Measurements from ENCODE around the gene COL4A1. TPM values are rescaled to one million over a fixed set of nuclear protein-coding genes. Genes with fewer than 3 reads are reported as not detected.
A peak's percentile ranks its signal among the peaks of the same experiment; 100 is the strongest.

COL4A1 gene
- total RNA-seq, 6 donors from 2014 or later, result 81.7 to 309 (median 167) TPM

- H3K27me3 ChIP-seq, result no peaks in the 10 kb centered on the region
- no peaks in the 10 kb centered on the region for H3K9me3 ChIP-seq
- peak overlapping the region; percentile 43 to 77 (median 63) for H3K27ac ChIP-seq
- 59 to 71% methylated on average over 7 to 10 of the region's 10 CpGs for WGBS, 2 donors
- H3K4me1 ChIP-seq, result peaks cover 10 to 27% (median 21%) of the 10 kb centered on the region in 4 donors
- ATAC-seq (ENCODE audit: low FRiP score in 2 of 2) (peak; percentile 20 to 72), DNase-seq (peak in 1 of 2 donors; percentile 39)
- H3K4me3 ChIP-seq, result no peak overlapping the region
- peaks cover 0 to 11% (median 0%) of the 10 kb centered on the region in 4 donors for H3K36me3 ChIP-seq
- no peak for TF ChIP-seq POLR2A (IDR thresholded peaks at IDR 0.05)
- peak; percentile 56 to 76 for TF ChIP-seq POLR2AphosphoS5 (IDR thresholded peaks at IDR 0.05)
- TF ChIP-seq EP300 (IDR thresholded peaks at IDR 0.05), result peak in 2 of 4 donors; percentile 18 to 35
- no peak for TF ChIP-seq CTCF (IDR thresholded peaks at IDR 0.05)
Measured at GRCh38 chr13:110250258-110250891, 56.6 kb downstream of the COL4A1 start.

GRCh38 chr13:110249326-110249725 is 57.6 kb downstream of the COL4A1 start:
- peak overlapping the region; percentile 57 to 79 (median 62) for H3K27ac ChIP-seq
- H3K4me3 ChIP-seq, result no peak overlapping the region
- peak in 1 of 2 donors; percentile 11 for DNase-seq
- no peaks in the 10 kb centered on the region for H3K27me3 ChIP-seq
- peaks cover 0 to 11% (median 0%) of the 10 kb centered on the region in 4 donors for H3K36me3 ChIP-seq
- peaks cover 10 to 33% (median 21%) of the 10 kb centered on the region in 4 donors for H3K4me1 ChIP-seq
- 81 to 84% methylated on average over 13 of the region's 13 CpGs for WGBS, 2 donors
- TF ChIP-seq POLR2AphosphoS5 (IDR thresholded peaks at IDR 0.05), result no peak
- TF ChIP-seq POLR2A (IDR thresholded peaks at IDR 0.05), result no peak
- TF ChIP-seq CTCF (IDR thresholded peaks at IDR 0.05), result no peak
- TF ChIP-seq EP300 (IDR thresholded peaks at IDR 0.05), result no peak
- no peak for ATAC-seq (ENCODE audit: low FRiP score in 2 of 2)
- no peaks in the 10 kb centered on the region for H3K9me3 ChIP-seq

GRCh38 chr13:110248449-110249143 is 58.4 kb downstream of the COL4A1 start:
- no peaks in the 10 kb centered on the region for H3K27me3 ChIP-seq
- DNase-seq (no peak), ATAC-seq (ENCODE audit: low FRiP score in 2 of 2) (no peak)
- 95 to 97% methylated on average over 27 of the region's 27 CpGs for WGBS, 2 donors
- H3K4me3 ChIP-seq, result no peak overlapping the region
- TF ChIP-seq POLR2AphosphoS5 (IDR thresholded peaks at IDR 0.05), result no peak
- no peak for TF ChIP-seq POLR2A (IDR thresholded peaks at IDR 0.05)
- H3K27ac ChIP-seq, result peak overlapping the region; percentile 57 to 79 (median 62)
- H3K9me3 ChIP-seq, result no peaks in the 10 kb centered on the region
- peaks cover 0 to 11% (median 0%) of the 10 kb centered on the region in 4 donors for H3K36me3 ChIP-seq
- H3K4me1 ChIP-seq, result peaks cover 10 to 33% (median 21%) of the 10 kb centered on the region in 4 donors

- peaks cover 10 to 33% (median 21%) of the 10 kb centered on the region in 4 donors for H3K4me1 ChIP-seq
- no peak for DNase-seq
- no peak overlapping the region for H3K4me3 ChIP-seq
- 61 to 72% methylated on average over 3 to 5 of the region's 5 CpGs for WGBS, 2 donors
- no peak for ATAC-seq (ENCODE audit: low FRiP score in 2 of 2)
- peaks cover 0 to 17% (median 0%) of the 10 kb centered on the region in 4 donors for H3K36me3 ChIP-seq
- H3K27ac ChIP-seq, result peak overlapping the region in 3 of 4 donors; percentile 1 to 60 (median 3)
- TF ChIP-seq POLR2AphosphoS5 (IDR thresholded peaks at IDR 0.05) (peak; percentile 23 to 31), CTCF (IDR thresholded peaks at IDR 0.05) (no peak), EP300 (IDR thresholded peaks at IDR 0.05) (peak in 2 of 4 donors; percentile 19), POLR2A (IDR thresholded peaks at IDR 0.05) (no peak)
- H3K27me3 ChIP-seq, result no peaks in the 10 kb centered on the region
- H3K9me3 ChIP-seq, result no peaks in the 10 kb centered on the region
Measured at GRCh38 chr13:110246530-110246929, 60.4 kb downstream of the COL4A1 start.

- peaks cover 7 to 28% (median 15%) of the 10 kb centered on the region in 4 donors for H3K4me1 ChIP-seq
Measured at GRCh38 chr13:110245416-110245899, 61.5 kb downstream of the COL4A1 start.

More at GRCh38 chr13:110245416-110245899, 61.5 kb downstream of the COL4A1 start:
- DNase-seq, result no peak
- Histone ChIP-seq H3K4me3 (no peak overlapping the region), H3K36me3 (peaks cover 0 to 24% (median 0%) of the 10 kb centered on the region in 4 donors), H3K9me3 (no peaks in the 10 kb centered on the region), H3K27me3 (no peaks in the 10 kb centered on the region), H3K27ac (peak overlapping the region in 1 of 4 donors; percentile 33)
- ATAC-seq (ENCODE audit: low FRiP score in 2 of 2), result no peak
- 77 to 80% methylated on average over 7 of the region's 7 CpGs for WGBS, 2 donors
- no peak for TF ChIP-seq POLR2AphosphoS5 (IDR thresholded peaks at IDR 0.05)

Measured in upper lobe of left lung (tissue), 6 donors.